HCT116 (cell line): Measurements from ENCODE around the gene FPR3. TPM values are rescaled to one million over a fixed set of nuclear protein-coding genes. Genes with fewer than 3 reads are reported as not detected.

ENCODE experiments used
- ATAC-seq: fragments of 200-7000 bp; cut with Tn5 transposase; 2 replicates; pipeline ENCODE4 v1.9.1; 2020; ENCODE audit warnings: mild to moderate bottlenecking, moderate library complexity
- BruUV-seq: library from RNA; stranded (reverse); fragments of 400-500 nt; replicated peaks from 2 replicates; lab custom pipeline; 2021; lab: Mats Ljungman, UMichigan
- CTCF ChIA-PET: fragments of 300-600 bp; sonication (Branson Sonifier 250); formaldehyde crosslinking; loops from one replicate; lab custom pipeline; 2021; ENCODE audit warnings: antibody characterized with exemption; lab: Charles Lee
- POLR2A ChIA-PET: fragments of 300-600, 350-600 bp; sonication (Branson Sonifier 250); formaldehyde crosslinking; loops from one replicate; lab custom pipeline; 2021; ENCODE audit warnings: antibody characterized with exemption; lab: Charles Lee
- RAD21 ChIA-PET, 2 experiments: fragments of 300-600 bp; sonication (Branson Sonifier 250); formaldehyde crosslinking; loops; one replicate each; lab custom pipeline; 2023; ENCODE audit warnings: low total read pairs in 2 of 2; ENCODE audit not compliant: uncharacterized antibody in 2 of 2, unreplicated experiment in 2 of 2, low non-redundant PET in 1 of 2; lab: Charles Lee
- DNase-seq: peaks from one replicate; pipeline ENCODE4 v3.0.0-alpha.2; 2010; ENCODE audit warnings: low read depth, low spot score
- H2AFZ ChIP-seq: fragments of 200-600 bp; shearing (Covaris generic), sonication (generic); 2 replicates; pipeline ENCODE4 v1.6.1; 2017; ENCODE audit warnings: low read depth, mixed run types, mixed read lengths, antibody characterized with exemption, low read length; ENCODE audit not compliant: poor library complexity, severe bottlenecking
- H3K27ac ChIP-seq: 2 replicates; pipeline ENCODE4 v1.5.1; 2012; ENCODE audit warnings: low read depth, low read length
- H3K27me3 ChIP-seq: fragments of 200-600 bp; sonication (generic); 2 replicates; pipeline ENCODE4 v1.6.1; 2016; ENCODE audit warnings: mixed run types, low read length, mixed read lengths; ENCODE audit not compliant: insufficient read depth
- H3K36me3 ChIP-seq, 2 experiments: fragments of 200-500 bp in 1 of 2; fragments of 200-600 bp in 1 of 2; sonication (Bioruptor generic) in 1 of 2; sonication (generic) in 1 of 2; 2 replicates each; pipeline versions ENCODE4 v1.5.1 to v1.6.1; 2014 to 2016; ENCODE audit warnings: low read length in 2 of 2, inconsistent platforms in 1 of 2, mixed read lengths in 1 of 2, mixed run types in 1 of 2; ENCODE audit not compliant: insufficient read depth in 2 of 2, control insufficient read depth in 1 of 2
- H3K4me1 ChIP-seq, 2 experiments: fragments of 200-600 bp in 1 of 2; sonication (generic) in 1 of 2; 2 replicates each; pipeline versions ENCODE4 v1.5.1 to v1.6.1; 2012 to 2017; ENCODE audit warnings: low read length in 2 of 2, inconsistent platforms in 1 of 2, mild to moderate bottlenecking in 1 of 2, mixed read lengths in 1 of 2, mixed run types in 1 of 2, moderate library complexity in 1 of 2; ENCODE audit not compliant: insufficient read depth in 2 of 2, control insufficient read depth in 1 of 2
- H3K4me2 ChIP-seq: fragments of 200-600 bp; sonication (generic); 2 replicates; pipeline ENCODE4 v1.6.1; 2017; ENCODE audit warnings: mixed run types, low read length, mixed read lengths
- H3K4me3 ChIP-seq, 2 experiments: fragments of 200-600 bp in 1 of 2; sonication (generic) in 1 of 2; replicated peaks in 1 of 2; 2 replicates each; pipeline ENCODE4 v1.5.1; 2011 to 2016; ENCODE audit warnings: low read length in 2 of 2, control low read depth in 1 of 2, low read depth in 1 of 2, mild to moderate bottlenecking in 1 of 2, mixed read lengths in 1 of 2, mixed run types in 1 of 2
- H3K79me2 ChIP-seq: fragments of 200-600 bp; sonication (generic); 2 replicates; pipeline ENCODE4 v1.6.1; 2017; ENCODE audit warnings: mild to moderate bottlenecking, mixed run types, low read length, moderate library complexity, mixed read lengths; ENCODE audit not compliant: insufficient read depth
- H3K9ac ChIP-seq: fragments of 200-600 bp; sonication (generic); 2 replicates; pipeline ENCODE4 v1.6.1; 2016; ENCODE audit warnings: low read length, mixed read lengths
- H3K9me2 ChIP-seq: fragments of 200-600 bp; sonication (generic), shearing (Covaris generic); 2 replicates; pipeline ENCODE4 v1.6.1; 2017; ENCODE audit warnings: mixed run types, mild to moderate bottlenecking, moderate library complexity; ENCODE audit not compliant: insufficient read depth
- H3K9me3 ChIP-seq, 2 experiments: fragments of 200-500 bp in 1 of 2; fragments of 200-600 bp in 1 of 2; sonication (Bioruptor generic) in 1 of 2; sonication (generic) in 1 of 2; 2 replicates each; pipeline ENCODE4 v1.6.1; 2014 to 2017; ENCODE audit warnings: low read length in 2 of 2, mixed read lengths in 2 of 2, inconsistent platforms in 1 of 2, low read depth in 1 of 2, mild to moderate bottlenecking in 1 of 2, mixed run types in 1 of 2, moderate library complexity in 1 of 2; ENCODE audit not compliant: control insufficient read depth in 1 of 2, insufficient read depth in 1 of 2
- H4K20me1 ChIP-seq: fragments of 200-600 bp; sonication (generic), shearing (Covaris generic); 2 replicates; pipeline ENCODE4 v1.6.1; 2017; ENCODE audit warnings: mixed run types, mild to moderate bottlenecking, moderate library complexity; ENCODE audit not compliant: insufficient read depth
- ATF3 ChIP-seq: IDR thresholded peaks from 2 replicates; pipeline ENCODE4 v1.6.1; 2012
- CBX3 ChIP-seq: IDR thresholded peaks from 2 replicates; pipeline ENCODE4 v1.6.1; 2012; ENCODE audit warnings: low read depth
- CEBPB ChIP-seq: IDR thresholded peaks from 2 replicates; pipeline ENCODE4 v1.6.1; 2012; ENCODE audit warnings: low read depth
- CTCF ChIP-seq, 3 experiments: fragments of 200-600 bp in 1 of 3; sonication (generic) in 1 of 3; IDR thresholded peaks in 2 of 3; conservative IDR thresholded peaks in 1 of 3; 2 replicates each; pipeline ENCODE4 v1.5.1; 2012 to 2017; ENCODE audit warnings: low read depth in 2 of 3, low read length in 2 of 3, antibody characterized with exemption in 1 of 3, borderline replicate concordance in 1 of 3, control low read depth in 1 of 3, mild to moderate bottlenecking in 1 of 3, mixed read lengths in 1 of 3, mixed run types in 1 of 3, moderate library complexity in 1 of 3; ENCODE audit not compliant: insufficient read depth in 1 of 3
- EGR1 ChIP-seq: IDR thresholded peaks from 2 replicates; pipeline ENCODE4 v1.6.1; 2012; ENCODE audit warnings: low read depth
- ELF1 ChIP-seq: IDR thresholded peaks from 2 replicates; pipeline ENCODE4 v1.6.1; 2012; ENCODE audit warnings: low read depth, borderline replicate concordance
- EZH2 ChIP-seq: fragments of 200-600 bp; sonication (generic); IDR thresholded peaks from 2 replicates; pipeline ENCODE4 v1.6.1; 2017; ENCODE audit warnings: antibody characterized with exemption, mixed run types
- EZH2phosphoT487 ChIP-seq: fragments of 200-600 bp; IDR thresholded peaks from 2 replicates; pipeline ENCODE4 v1.6.1; 2018; ENCODE audit warnings: antibody characterized with exemption, borderline replicate concordance
- FOSL1 ChIP-seq: IDR thresholded peaks from 2 replicates; pipeline ENCODE4 v1.6.1; 2012; ENCODE audit warnings: low read depth
- POLR2A ChIP-seq: IDR thresholded peaks from 2 replicates; pipeline ENCODE4 v1.7.0; 2011; ENCODE audit warnings: borderline replicate concordance; ENCODE audit not compliant: insufficient read depth, insufficient read length; ENCODE audit errors: extremely low read depth
- POLR2AphosphoS5 ChIP-seq: IDR thresholded peaks from 2 replicates; pipeline ENCODE4 v1.6.1; 2011; ENCODE audit warnings: mild to moderate bottlenecking, low read depth, low read length, moderate library complexity
- RAD21 ChIP-seq: IDR thresholded peaks from 2 replicates; pipeline ENCODE4 v1.6.1; 2012; ENCODE audit warnings: low read depth, mild to moderate bottlenecking
- REST ChIP-seq: IDR thresholded peaks from 2 replicates; pipeline ENCODE4 v1.6.1; 2012; ENCODE audit warnings: low read depth
- SIN3A ChIP-seq: IDR thresholded peaks from 2 replicates; pipeline ENCODE4 v1.6.1; 2012; ENCODE audit warnings: low read depth
- SP1 ChIP-seq: IDR thresholded peaks from 2 replicates; pipeline ENCODE4 v1.6.1; 2012; ENCODE audit warnings: low read depth
- TCF7L2 ChIP-seq: IDR thresholded peaks from 2 replicates; pipeline ENCODE4 v1.7.0; 2011; ENCODE audit warnings: borderline replicate concordance, inconsistent platforms; ENCODE audit not compliant: insufficient read depth, insufficient read length; ENCODE audit errors: extremely low read depth
- YY1 ChIP-seq: IDR thresholded peaks from 2 replicates; pipeline ENCODE4 v1.6.1; 2011; ENCODE audit warnings: low read length, low read depth, moderate library complexity, mild to moderate bottlenecking; ENCODE audit not compliant: insufficient replicate concordance; ENCODE audit errors: extremely low read depth
- ZBTB33 ChIP-seq: IDR thresholded peaks from 2 replicates; pipeline ENCODE4 v1.6.1; 2011; ENCODE audit warnings: mild to moderate bottlenecking, low read length, moderate library complexity; ENCODE audit not compliant: insufficient replicate concordance; ENCODE audit errors: extremely low read depth
- ZFX ChIP-seq: fragments of 450-650 bp; IDR thresholded peaks from 2 replicates; pipeline ENCODE4 v1.6.1; 2017
- ZNF274 ChIP-seq: fragments of 200-500 bp; sonication (Bioruptor generic); IDR thresholded peaks from 2 replicates; pipeline ENCODE4 v1.6.1; 2014; ENCODE audit warnings: mild to moderate bottlenecking, low read depth, low read length, inconsistent platforms
- intact Hi-C: fragments of 100-400 bp; cut with micrococcal nuclease; formaldehyde crosslinking; loops from 2 replicates; pipeline ENCODE4 v1.10.0; 2022
- total RNA-seq: library from RNA; stranded (reverse); gene quantifications from one replicate; pipeline ENCODE4 v1.2.1, GENCODE V29; 2021; ENCODE audit not compliant: unreplicated experiment

Gene FPR3
- total RNA-seq, 1 experiment from 2014 or later: not detected

GRCh38 chr19:51789061-51789795 is 5.7 kb upstream of the FPR3 start:
- Histone ChIP-seq H3K9me2 (no peaks in the 10 kb centered on the region), H3K4me2 (no peak overlapping the region), H3K79me2 (no peaks in the 10 kb centered on the region), H4K20me1 (no peaks in the 10 kb centered on the region), H3K9me3 (no peaks in the 10 kb centered on the region), H3K9ac (no peak overlapping the region), H3K27me3 (no peaks in the 10 kb centered on the region), H3K27ac (no peak overlapping the region), H2AFZ (no peak overlapping the region), H3K4me3 (no peak overlapping the region), H3K4me1 (no peaks in the 10 kb centered on the region), H3K36me3 (no peaks in the 10 kb centered on the region)
- CTCF ChIA-PET: no interaction called here
- BruUV-seq: no TSS peak
- DNase-seq (no peak), ATAC-seq (no peak)
- TF ChIP-seq YY1 (no peak), ZNF274 (no peak), ZFX (no peak), POLR2A (no peak), TCF7L2 (no peak), REST (no peak), FOSL1 (no peak), ELF1 (no peak), EZH2 (no peak), EZH2phosphoT487 (no peak), SIN3A (no peak), CEBPB (no peak), CTCF (IDR thresholded peaks at IDR 0.05 in 2 of 3, conservative IDR thresholded peaks at IDR 0.05 in 1 of 3; ENCODE audit: borderline replicate concordance in 1 of 3, insufficient read depth in 1 of 3, low read depth in 2 of 3, low read length in 2 of 3) (no peak), POLR2AphosphoS5 (no peak), RAD21 (no peak), CBX3 (no peak), SP1 (no peak), ATF3 (no peak), EGR1 (no peak), ZBTB33 (no peak)
- intact Hi-C loops: loop anchor here (10.0 kb wide), 1 partner anchor 446 kb away; no protein-coding TSS in a partner anchor
- RAD21 ChIA-PET: no interaction called here
- POLR2A ChIA-PET: no interaction called here
